HepG2 (cell line): ENCODE data around the gene KLHL40.

ENCODE experiments used
- ATF6 ChIP-seq: sonication (generic); formaldehyde crosslinking; conservative IDR thresholded peaks from 2 replicates; pipeline ENCODE4 v1.4.0; 2020; ENCODE audit warnings: missing genetic modification reagents
- CTCF ChIP-seq: sonication (generic); formaldehyde crosslinking; IDR thresholded peaks from 2 replicates; pipeline ENCODE4 v1.5.0; 2020; ENCODE audit warnings: mild to moderate bottlenecking, missing genetic modification reagents, moderate library complexity
- RELA ChIP-seq: sonication (generic); formaldehyde crosslinking; IDR thresholded peaks from 2 replicates; pipeline ENCODE4 v1.4.0; 2020; ENCODE audit warnings: missing genetic modification reagents
- TCF12 ChIP-seq, 2 experiments: fragments of 450-650 bp in 1 of 2; sonication (generic) in 1 of 2; formaldehyde crosslinking in 1 of 2; IDR thresholded peaks; 2 replicates each; pipeline versions ENCODE4 v1.6.1 to v1.8.0; 2017 to 2022; ENCODE audit warnings: antibody characterized with exemption in 1 of 2, mild to moderate bottlenecking in 1 of 2, missing genetic modification reagents in 1 of 2, moderate library complexity in 1 of 2
- ZNF17 ChIP-seq: sonication (generic); formaldehyde crosslinking; IDR thresholded peaks from 2 replicates; pipeline ENCODE4 v1.5.0; 2020; ENCODE audit warnings: mild to moderate bottlenecking, missing genetic modification reagents

DNA sequence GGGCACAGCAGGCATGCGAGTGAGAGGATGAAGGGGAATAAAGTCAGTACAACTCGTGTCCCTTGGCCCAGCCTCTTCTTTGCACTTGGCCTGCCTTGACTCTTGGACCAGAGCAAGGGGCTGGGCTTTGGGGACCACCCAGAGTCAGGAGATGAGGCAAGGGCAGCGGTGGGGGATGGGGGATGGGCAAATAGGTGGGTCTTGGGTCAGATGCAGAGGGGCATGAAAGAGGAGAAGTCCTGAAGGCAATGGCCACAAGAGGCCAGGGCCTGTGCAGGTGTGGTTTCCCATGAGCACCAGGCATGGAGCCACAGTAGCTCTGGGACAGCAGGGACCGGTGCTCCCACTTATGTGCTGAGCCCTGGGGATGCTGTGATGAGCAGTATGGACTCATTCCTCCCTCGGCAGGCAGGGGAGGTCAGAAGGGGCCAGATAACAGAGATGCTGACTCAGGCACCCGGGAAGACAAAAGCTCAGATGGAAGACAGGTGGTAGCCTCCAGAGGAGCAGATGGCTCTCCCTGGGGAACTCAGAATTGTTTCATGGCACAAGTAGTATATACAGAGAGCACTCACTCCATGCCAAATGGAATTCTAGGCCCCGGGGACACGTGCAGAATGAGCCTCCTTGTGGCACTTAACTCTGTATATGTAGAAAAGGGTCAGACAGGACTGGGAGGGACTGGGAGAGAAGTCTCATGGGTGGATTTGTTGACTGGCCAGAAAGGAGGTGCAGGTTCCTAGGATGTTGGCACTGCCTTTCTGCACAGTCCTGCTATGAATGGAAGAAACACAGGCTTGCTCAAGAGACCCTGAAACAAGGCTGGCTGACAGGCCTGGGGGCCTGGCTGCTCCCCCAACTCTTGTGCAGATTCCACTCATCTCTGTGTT is 17.6 kb upstream of the KLHL40 start:
- TF ChIP-seq CTCF (CRISPR knock-in tag): no peak
- TF ChIP-seq RELA (CRISPR knock-in tag): no peak
- no peak for TF ChIP-seq ZNF17 (CRISPR knock-in tag)
- TF ChIP-seq ATF6: no peak
- no peak for TF ChIP-seq TCF12 (IDR thresholded peaks at IDR 0.05)
- TF ChIP-seq TCF12 (CRISPR knock-in tag; IDR thresholded peaks at IDR 0.05): no peak
